GM20000 (cell line): ENCODE results near the gene RTN4R.
"Not testable (repeated sequence)": the region's sequence is repeated elsewhere in the genome, so short reads cannot be mapped to it uniquely, and the experiment has no call there.

ENCODE experiments used
- DNase-seq: peaks from one replicate; pipeline ENCODE4 v3.0.0; 2012; ENCODE audit warnings: low spot score
- CTCF ChIP-seq: IDR thresholded peaks from 2 replicates; pipeline ENCODE4 v1.5.1; 2012; ENCODE audit warnings: mild to moderate bottlenecking, control low read depth; ENCODE audit errors: extremely low read depth, missing control alignments

Gene RTN4R

GRCh38 chr22:20281891-20282290, 13.8 kb upstream of the RTN4R start:
- no peak for DNase-seq
- TF ChIP-seq CTCF: no peak

- not testable (repeated sequence) for DNase-seq
Observed at GRCh38 chr22:20281473-20281872, 13.4 kb upstream of the RTN4R start.

- DNase-seq: no peak
- no peak for TF ChIP-seq CTCF
Observed at GRCh38 chr22:20280866-20281265, 12.7 kb upstream of the RTN4R start.

GRCh38 chr22:20280163-20280562, 12.0 kb upstream of the RTN4R start:
- DNase-seq: not testable (repeated sequence)

GRCh38 chr22:20279662-20280134, 11.6 kb upstream of the RTN4R start:
- no peak for DNase-seq
- TF ChIP-seq CTCF: no peak

GRCh38 chr22:20278726-20279490, 10.8 kb upstream of the RTN4R start:
- DNase-seq: not testable (repeated sequence)

GRCh38 chr22:20277936-20278635, 10.0 kb upstream of the RTN4R start:
- DNase-seq: not testable (repeated sequence)

GRCh38 chr22:20276468-20276867, 8.3 kb upstream of the RTN4R start:
- DNase-seq: no peak

GRCh38 chr22:20275836-20276235, 7.7 kb upstream of the RTN4R start:
- TF ChIP-seq CTCF: no peak

More at GRCh38 chr22:20276468-20276867, 8.3 kb upstream of the RTN4R start:
- TF ChIP-seq CTCF: no peak

GRCh38 chr22:20275325-20275724, 7.2 kb upstream of the RTN4R start:
- not testable (repeated sequence) for DNase-seq

More at GRCh38 chr22:20275836-20276235, 7.7 kb upstream of the RTN4R start:
- no peak for DNase-seq

GRCh38 chr22:20274374-20274773, 6.3 kb upstream of the RTN4R start:
- not testable (repeated sequence) for DNase-seq
